Measurements from ENCODE around the gene LYSMD3. TPM values are rescaled to one million over a fixed set of nuclear protein-coding genes. Genes with fewer than 3 reads are reported as not detected.
A peak's percentile ranks its signal among the peaks of the same experiment; 100 is the strongest.

LYSMD3 gene
- total and polyA plus RNA-seq, 9 of the 15 experiments (the other 6 are each of a cell fraction or from before 2014, with no cell fraction given): 9.5 to 42.3 (median 20.7) TPM

DNA sequence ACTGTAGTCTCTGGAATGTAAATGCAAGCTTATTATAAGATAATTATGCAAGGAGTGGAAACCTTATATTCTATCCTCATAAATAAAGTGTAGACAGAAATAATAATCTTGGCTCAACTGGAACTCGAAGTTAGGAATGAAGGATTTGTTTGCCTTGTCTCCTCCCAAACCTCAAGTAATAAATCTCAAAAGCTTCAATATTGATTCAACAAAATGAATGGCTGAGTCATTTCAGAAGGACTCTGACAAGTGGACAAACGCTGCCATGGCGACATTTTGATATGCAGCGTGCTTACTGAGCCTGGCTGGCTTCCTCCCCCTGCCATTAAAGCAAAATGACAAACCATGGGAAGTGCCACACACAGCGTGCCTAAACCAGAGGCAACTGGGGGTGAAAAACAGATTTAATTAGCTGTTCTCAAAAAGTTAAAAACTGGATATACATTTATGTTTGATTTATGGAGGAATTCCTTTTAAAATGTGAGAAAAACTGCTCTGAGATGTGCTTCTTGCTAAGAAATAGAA lies 18.7 kb upstream of the LYSMD3 start (continued):
- TF ChIP-seq, protein P1, sequence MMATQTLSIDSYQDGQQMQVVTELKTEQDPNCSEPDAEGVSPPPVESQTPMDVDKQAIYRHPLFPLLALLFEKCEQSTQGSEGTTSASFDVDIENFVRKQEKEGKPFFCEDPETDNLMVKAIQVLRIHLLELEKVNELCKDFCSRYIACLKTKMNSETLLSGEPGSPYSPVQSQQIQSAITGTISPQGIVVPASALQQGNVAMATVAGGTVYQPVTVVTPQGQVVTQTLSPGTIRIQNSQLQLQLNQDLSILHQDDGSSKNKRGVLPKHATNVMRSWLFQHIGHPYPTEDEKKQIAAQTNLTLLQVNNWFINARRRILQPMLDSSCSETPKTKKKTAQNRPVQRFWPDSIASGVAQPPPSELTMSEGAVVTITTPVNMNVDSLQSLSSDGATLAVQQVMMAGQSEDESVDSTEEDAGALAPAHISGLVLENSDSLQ (IDR thresholded peaks at IDR 0.05): peak; percentile 82
- no peak for TF ChIP-seq RBM14 (IDR thresholded peaks at IDR 0.05; ENCODE audit: borderline replicate concordance, insufficient read depth, low read depth, low read length)
- TF ChIP-seq, protein P2, sequence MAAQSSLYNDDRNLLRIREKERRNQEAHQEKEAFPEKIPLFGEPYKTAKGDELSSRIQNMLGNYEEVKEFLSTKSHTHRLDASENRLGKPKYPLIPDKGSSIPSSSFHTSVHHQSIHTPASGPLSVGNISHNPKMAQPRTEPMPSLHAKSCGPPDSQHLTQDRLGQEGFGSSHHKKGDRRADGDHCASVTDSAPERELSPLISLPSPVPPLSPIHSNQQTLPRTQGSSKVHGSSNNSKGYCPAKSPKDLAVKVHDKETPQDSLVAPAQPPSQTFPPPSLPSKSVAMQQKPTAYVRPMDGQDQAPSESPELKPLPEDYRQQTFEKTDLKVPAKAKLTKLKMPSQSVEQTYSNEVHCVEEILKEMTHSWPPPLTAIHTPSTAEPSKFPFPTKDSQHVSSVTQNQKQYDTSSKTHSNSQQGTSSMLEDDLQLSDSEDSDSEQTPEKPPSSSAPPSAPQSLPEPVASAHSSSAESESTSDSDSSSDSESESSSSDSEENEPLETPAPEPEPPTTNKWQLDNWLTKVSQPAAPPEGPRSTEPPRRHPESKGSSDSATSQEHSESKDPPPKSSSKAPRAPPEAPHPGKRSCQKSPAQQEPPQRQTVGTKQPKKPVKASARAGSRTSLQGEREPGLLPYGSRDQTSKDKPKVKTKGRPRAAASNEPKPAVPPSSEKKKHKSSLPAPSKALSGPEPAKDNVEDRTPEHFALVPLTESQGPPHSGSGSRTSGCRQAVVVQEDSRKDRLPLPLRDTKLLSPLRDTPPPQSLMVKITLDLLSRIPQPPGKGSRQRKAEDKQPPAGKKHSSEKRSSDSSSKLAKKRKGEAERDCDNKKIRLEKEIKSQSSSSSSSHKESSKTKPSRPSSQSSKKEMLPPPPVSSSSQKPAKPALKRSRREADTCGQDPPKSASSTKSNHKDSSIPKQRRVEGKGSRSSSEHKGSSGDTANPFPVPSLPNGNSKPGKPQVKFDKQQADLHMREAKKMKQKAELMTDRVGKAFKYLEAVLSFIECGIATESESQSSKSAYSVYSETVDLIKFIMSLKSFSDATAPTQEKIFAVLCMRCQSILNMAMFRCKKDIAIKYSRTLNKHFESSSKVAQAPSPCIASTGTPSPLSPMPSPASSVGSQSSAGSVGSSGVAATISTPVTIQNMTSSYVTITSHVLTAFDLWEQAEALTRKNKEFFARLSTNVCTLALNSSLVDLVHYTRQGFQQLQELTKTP (IDR thresholded peaks at IDR 0.05; ENCODE audit: low read depth in 1 of 2, partially characterized antibody in 2 of 2): no peak
- peak; percentile 61; the same call in 1 of the 2 replicates for TF ChIP-seq MAFG (tag; conservative IDR thresholded peaks at IDR 0.05)
- TF ChIP-seq JUND (IDR thresholded peaks at IDR 0.05; ENCODE audit: borderline replicate concordance, low read depth, low read length): peak; percentile 66; the same call in 1 of the 2 replicates
- TF ChIP-seq JUND (tag; IDR thresholded peaks at IDR 0.05; ENCODE audit: borderline replicate concordance, low read depth, low read length): peak; percentile 60; the same call in 1 of the 3 replicates
- TF ChIP-seq ZNF197 (CRISPR knock-in tag; IDR thresholded peaks at IDR 0.05; ENCODE audit: low read depth): no peak
- TF ChIP-seq CREB1 (IDR thresholded peaks at IDR 0.05): peak; percentile 19; the same call in 1 of the 2 replicates
- no peak for TF ChIP-seq CREB1 (CRISPR knock-in tag; IDR thresholded peaks at IDR 0.05)
- peak; percentile 68 to 76; a peak in 3 of 4 replicates for TF ChIP-seq KDM1A (IDR thresholded peaks at IDR 0.05)
- peak; percentile 96 for TF ChIP-seq MEIS2 (IDR thresholded peaks at IDR 0.05; ENCODE audit: partially characterized antibody)
- 0 out of 2 replicates have a peak, but pooled peaks have one; percentile 23 for TF ChIP-seq ATF7 (IDR thresholded peaks at IDR 0.05)

All from K562 (cell line).